CD4-positive, alpha-beta T cell treated with Interleukin-15 for 1 hour (primary cell): ENCODE data around the gene MXRA8.
"Not testable (repeated sequence)": the region's sequence is repeated elsewhere in the genome, so short reads cannot be mapped to it uniquely, and the experiment has no call there.

Experiments
- DNase-seq: peaks from one replicate; pipeline ENCODE4 v3.0.0-alpha.2; 2020

The MXRA8 gene

GRCh38 chr1:1358433-1359271 is at the start of gene MXRA8:
Gene MXRA8 (minus strand): TSS chr1:1358555. CDS start chr1:1358504, 51 bp downstream.
- DNase-seq: no peak

GRCh38 chr1:1407636-1408318 is 49.4 kb upstream of the MXRA8 start:
- DNase-seq: peak; percentile 34

- DNase-seq: peak; percentile 96
Measured at GRCh38 chr1:1406821-1407635, 48.7 kb upstream of the MXRA8 start, which contains the start of gene MRPL20. Gene MRPL20 (minus strand): TSS chr1:1407293. CDS start chr1:1407217, 76 bp downstream.

GRCh38 chr1:1406101-1406820 is 47.9 kb upstream of the MXRA8 start:
- DNase-seq: no peak

- DNase-seq: no peak
Measured at GRCh38 chr1:1403653-1404052, 45.3 kb upstream of the MXRA8 start.

GRCh38 chr1:1402901-1403392 is 44.6 kb upstream of the MXRA8 start:
- DNase-seq: not testable (repeated sequence)

- DNase-seq: no peak
Measured at GRCh38 chr1:1402072-1402900, 43.9 kb upstream of the MXRA8 start.

GRCh38 chr1:1401457-1402010 is 43.2 kb upstream of the MXRA8 start:
- no peak for DNase-seq

- DNase-seq: no peak
Measured at GRCh38 chr1:1400576-1401456, 42.5 kb upstream of the MXRA8 start.

GRCh38 chr1:1399872-1400575 is 41.7 kb upstream of the MXRA8 start:
- no peak for DNase-seq

GRCh38 chr1:1399187-1399871 is 41.0 kb upstream of the MXRA8 start, which contains the start of gene CCNL2:
Gene CCNL2 (minus strand): TSS chr1:1399335. CDS start chr1:1399306, 29 bp downstream.
- DNase-seq: peak; percentile 98

- no peak for DNase-seq
Measured at GRCh38 chr1:1398677-1399186, 40.4 kb upstream of the MXRA8 start.

GRCh38 chr1:1397839-1398523 is 39.6 kb upstream of the MXRA8 start:
- no peak for DNase-seq

- no peak for DNase-seq
Measured at GRCh38 chr1:1395166-1395565, 36.8 kb upstream of the MXRA8 start.

- DNase-seq: no peak
Measured at GRCh38 chr1:1394116-1394515, 35.8 kb upstream of the MXRA8 start.

- no peak for DNase-seq
Measured at GRCh38 chr1:1393428-1393827, 35.1 kb upstream of the MXRA8 start.

GRCh38 chr1:1393014-1393413 is 34.7 kb upstream of the MXRA8 start:
- no peak for DNase-seq

GRCh38 chr1:1391225-1391624 is 32.9 kb upstream of the MXRA8 start:
- DNase-seq: no peak
